ENCODE results near the gene HEY2. TPM values are rescaled to one million over a fixed set of nuclear protein-coding genes. Genes with fewer than 3 reads are reported as not detected.

The HEY2 gene
- total and polyA plus RNA-seq, 2 of the 8 experiments (the other 6 are each of a cell fraction or from before 2014, with no cell fraction given) = 9.1 to 16.2 TPM

DNA sequence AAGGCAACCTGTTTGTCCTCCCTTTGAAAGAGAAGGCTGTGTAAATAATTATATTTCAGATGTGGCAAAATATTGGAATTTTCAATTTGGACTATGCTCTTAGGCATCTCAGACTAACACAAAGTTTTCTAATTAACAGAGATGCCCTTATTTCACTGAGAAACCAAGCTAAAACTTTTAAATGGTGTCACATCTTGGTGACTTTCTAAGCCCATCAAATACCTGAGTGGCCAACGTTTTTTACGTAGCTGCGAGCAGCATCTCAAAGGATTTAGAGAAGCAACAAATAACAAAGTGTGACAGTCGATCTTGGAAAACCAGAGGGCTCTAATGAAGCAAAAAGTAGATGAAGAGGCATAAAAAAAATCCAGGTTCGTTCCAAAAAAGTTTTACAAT lies 3.4 kb upstream of the HEY2 start (continued):
- TF ChIP-seq, protein P1, sequence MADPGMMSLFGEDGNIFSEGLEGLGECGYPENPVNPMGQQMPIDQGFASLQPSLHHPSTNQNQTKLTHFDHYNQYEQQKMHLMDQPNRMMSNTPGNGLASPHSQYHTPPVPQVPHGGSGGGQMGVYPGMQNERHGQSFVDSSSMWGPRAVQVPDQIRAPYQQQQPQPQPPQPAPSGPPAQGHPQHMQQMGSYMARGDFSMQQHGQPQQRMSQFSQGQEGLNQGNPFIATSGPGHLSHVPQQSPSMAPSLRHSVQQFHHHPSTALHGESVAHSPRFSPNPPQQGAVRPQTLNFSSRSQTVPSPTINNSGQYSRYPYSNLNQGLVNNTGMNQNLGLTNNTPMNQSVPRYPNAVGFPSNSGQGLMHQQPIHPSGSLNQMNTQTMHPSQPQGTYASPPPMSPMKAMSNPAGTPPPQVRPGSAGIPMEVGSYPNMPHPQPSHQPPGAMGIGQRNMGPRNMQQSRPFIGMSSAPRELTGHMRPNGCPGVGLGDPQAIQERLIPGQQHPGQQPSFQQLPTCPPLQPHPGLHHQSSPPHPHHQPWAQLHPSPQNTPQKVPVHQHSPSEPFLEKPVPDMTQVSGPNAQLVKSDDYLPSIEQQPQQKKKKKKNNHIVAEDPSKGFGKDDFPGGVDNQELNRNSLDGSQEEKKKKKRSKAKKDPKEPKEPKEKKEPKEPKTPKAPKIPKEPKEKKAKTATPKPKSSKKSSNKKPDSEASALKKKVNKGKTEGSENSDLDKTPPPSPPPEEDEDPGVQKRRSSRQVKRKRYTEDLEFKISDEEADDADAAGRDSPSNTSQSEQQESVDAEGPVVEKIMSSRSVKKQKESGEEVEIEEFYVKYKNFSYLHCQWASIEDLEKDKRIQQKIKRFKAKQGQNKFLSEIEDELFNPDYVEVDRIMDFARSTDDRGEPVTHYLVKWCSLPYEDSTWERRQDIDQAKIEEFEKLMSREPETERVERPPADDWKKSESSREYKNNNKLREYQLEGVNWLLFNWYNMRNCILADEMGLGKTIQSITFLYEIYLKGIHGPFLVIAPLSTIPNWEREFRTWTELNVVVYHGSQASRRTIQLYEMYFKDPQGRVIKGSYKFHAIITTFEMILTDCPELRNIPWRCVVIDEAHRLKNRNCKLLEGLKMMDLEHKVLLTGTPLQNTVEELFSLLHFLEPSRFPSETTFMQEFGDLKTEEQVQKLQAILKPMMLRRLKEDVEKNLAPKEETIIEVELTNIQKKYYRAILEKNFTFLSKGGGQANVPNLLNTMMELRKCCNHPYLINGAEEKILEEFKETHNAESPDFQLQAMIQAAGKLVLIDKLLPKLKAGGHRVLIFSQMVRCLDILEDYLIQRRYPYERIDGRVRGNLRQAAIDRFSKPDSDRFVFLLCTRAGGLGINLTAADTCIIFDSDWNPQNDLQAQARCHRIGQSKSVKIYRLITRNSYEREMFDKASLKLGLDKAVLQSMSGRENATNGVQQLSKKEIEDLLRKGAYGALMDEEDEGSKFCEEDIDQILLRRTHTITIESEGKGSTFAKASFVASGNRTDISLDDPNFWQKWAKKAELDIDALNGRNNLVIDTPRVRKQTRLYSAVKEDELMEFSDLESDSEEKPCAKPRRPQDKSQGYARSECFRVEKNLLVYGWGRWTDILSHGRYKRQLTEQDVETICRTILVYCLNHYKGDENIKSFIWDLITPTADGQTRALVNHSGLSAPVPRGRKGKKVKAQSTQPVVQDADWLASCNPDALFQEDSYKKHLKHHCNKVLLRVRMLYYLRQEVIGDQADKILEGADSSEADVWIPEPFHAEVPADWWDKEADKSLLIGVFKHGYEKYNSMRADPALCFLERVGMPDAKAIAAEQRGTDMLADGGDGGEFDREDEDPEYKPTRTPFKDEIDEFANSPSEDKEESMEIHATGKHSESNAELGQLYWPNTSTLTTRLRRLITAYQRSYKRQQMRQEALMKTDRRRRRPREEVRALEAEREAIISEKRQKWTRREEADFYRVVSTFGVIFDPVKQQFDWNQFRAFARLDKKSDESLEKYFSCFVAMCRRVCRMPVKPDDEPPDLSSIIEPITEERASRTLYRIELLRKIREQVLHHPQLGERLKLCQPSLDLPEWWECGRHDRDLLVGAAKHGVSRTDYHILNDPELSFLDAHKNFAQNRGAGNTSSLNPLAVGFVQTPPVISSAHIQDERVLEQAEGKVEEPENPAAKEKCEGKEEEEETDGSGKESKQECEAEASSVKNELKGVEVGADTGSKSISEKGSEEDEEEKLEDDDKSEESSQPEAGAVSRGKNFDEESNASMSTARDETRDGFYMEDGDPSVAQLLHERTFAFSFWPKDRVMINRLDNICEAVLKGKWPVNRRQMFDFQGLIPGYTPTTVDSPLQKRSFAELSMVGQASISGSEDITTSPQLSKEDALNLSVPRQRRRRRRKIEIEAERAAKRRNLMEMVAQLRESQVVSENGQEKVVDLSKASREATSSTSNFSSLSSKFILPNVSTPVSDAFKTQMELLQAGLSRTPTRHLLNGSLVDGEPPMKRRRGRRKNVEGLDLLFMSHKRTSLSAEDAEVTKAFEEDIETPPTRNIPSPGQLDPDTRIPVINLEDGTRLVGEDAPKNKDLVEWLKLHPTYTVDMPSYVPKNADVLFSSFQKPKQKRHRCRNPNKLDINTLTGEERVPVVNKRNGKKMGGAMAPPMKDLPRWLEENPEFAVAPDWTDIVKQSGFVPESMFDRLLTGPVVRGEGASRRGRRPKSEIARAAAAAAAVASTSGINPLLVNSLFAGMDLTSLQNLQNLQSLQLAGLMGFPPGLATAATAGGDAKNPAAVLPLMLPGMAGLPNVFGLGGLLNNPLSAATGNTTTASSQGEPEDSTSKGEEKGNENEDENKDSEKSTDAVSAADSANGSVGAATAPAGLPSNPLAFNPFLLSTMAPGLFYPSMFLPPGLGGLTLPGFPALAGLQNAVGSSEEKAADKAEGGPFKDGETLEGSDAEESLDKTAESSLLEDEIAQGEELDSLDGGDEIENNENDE (IDR thresholded peaks at IDR 0.05; ENCODE audit: insufficient replicate concordance, low read length) = peak; percentile 16

Data from H1 (cell line).